Spinal cord (tissue), 10 donors: ENCODE measurements around the gene PFKL. TPM values are rescaled to one million over a fixed set of nuclear protein-coding genes. Genes with fewer than 3 reads are reported as not detected.
A peak's percentile ranks its signal among the peaks of the same experiment; 100 is the strongest.
"Not testable (repeated sequence)": the region's sequence is repeated elsewhere in the genome, so short reads cannot be mapped to it uniquely, and the experiment has no call there.

Experiments
- DNase-seq, 6 donors: peaks; one replicate each; pipeline versions ENCODE4 v3.0.0 to v3.0.0-alpha.2; 2013 to 2015; ENCODE audit warnings: low spot score in 6 of 6, low read depth in 4 of 6
- H3K27ac ChIP-seq: one replicate; pipeline ENCODE4 v1.5.1; 2013; ENCODE audit warnings: low read depth, low read length, control low read depth
- H3K27me3 ChIP-seq: one replicate; pipeline ENCODE4 v1.6.1; 2013; ENCODE audit warnings: low read length; ENCODE audit not compliant: control insufficient read depth, insufficient read depth
- H3K36me3 ChIP-seq: one replicate; pipeline ENCODE4 v1.6.1; 2013; ENCODE audit warnings: low read length; ENCODE audit not compliant: control insufficient read depth, insufficient read depth
- H3K4me1 ChIP-seq: one replicate; pipeline ENCODE4 v1.6.1; 2013; ENCODE audit warnings: low read length; ENCODE audit not compliant: control insufficient read depth, insufficient read depth
- H3K4me3 ChIP-seq: one replicate; pipeline ENCODE4 v1.5.1; 2013; ENCODE audit warnings: low read depth, low read length, control low read depth
- H3K9me3 ChIP-seq: one replicate; pipeline ENCODE4 v1.6.1; 2013; ENCODE audit warnings: low read length; ENCODE audit not compliant: control insufficient read depth, insufficient read depth
- WGBS: methylation state at CpG from one replicate; pipeline ENCODE4 v1.1.5; 2013; ENCODE audit warnings: missing lambda C conversion rate; ENCODE audit not compliant: insufficient coverage; 5-methylcytosine and 5-hydroxymethylcytosine counted together
- polyA plus RNA-seq, 2 donors: library from polyadenylated mRNA; unstranded; fragments of 120-200 nt; gene quantifications; one replicate each; pipeline ENCODE4 v1.2.1, GENCODE V29; 2013; ENCODE audit not compliant: insufficient read length in 2 of 2
- total RNA-seq, 2 donors: library from RNA; depleted of rRNA in 1 of 2; stranded (reverse); fragments of 120-200 nt in 1 of 2; fragments of >200 nt in 1 of 2; gene quantifications; one replicate each; pipeline versions ENCODE4 v1.2.3 to v1.2.4, GENCODE V29; 2013 to 2014
- donor health status: healthy.

PFKL gene
- total and polyA plus RNA-seq, 4 donors, result 107 to 172 (median 151) TPM

GRCh38 chr21:44300262-44300959 is 558 bp downstream of the PFKL start:
- Histone ChIP-seq H3K27ac (peak overlapping the region; percentile 6), H3K36me3 (peaks cover 30% of the 10 kb centered on the region), H3K9me3 (no peaks in the 10 kb centered on the region), H3K4me3 (peak overlapping the region; percentile 52), H3K4me1 (peaks cover 68% of the 10 kb centered on the region), H3K27me3 (no peaks in the 10 kb centered on the region)
- DNase-seq, result peak in 3 of 6 donors; percentile 20 to 73 (median 31)
- WGBS, result under 1% methylated on average over 62 of the region's 67 CpGs

GRCh38 chr21:44301141-44301540 is 1.3 kb downstream of the PFKL start:
- H3K4me1 ChIP-seq, result peaks cover 68% of the 10 kb centered on the region

GRCh38 chr21:44301961-44302406 is 2.1 kb downstream of the PFKL start:
- Histone ChIP-seq H3K27ac (no peak overlapping the region), H3K4me3 (no peak overlapping the region), H3K36me3 (peaks cover 46% of the 10 kb centered on the region), H3K9me3 (no peaks in the 10 kb centered on the region), H3K4me1 (peaks cover 75% of the 10 kb centered on the region), H3K27me3 (no peaks in the 10 kb centered on the region)
- DNase-seq, result peak in 2 of 6 donors; percentile 17 to 37
- WGBS, result 64% methylated on average over 9 of the region's 9 CpGs

More at GRCh38 chr21:44301141-44301540, 1.3 kb downstream of the PFKL start:
- Histone ChIP-seq H3K27ac (no peak overlapping the region), H3K36me3 (peaks cover 37% of the 10 kb centered on the region), H3K27me3 (no peaks in the 10 kb centered on the region), H3K9me3 (no peaks in the 10 kb centered on the region), H3K4me3 (peak overlapping the region; percentile 52)
- 74% methylated on average over 13 of the region's 13 CpGs for WGBS
- no peak for DNase-seq

- peaks cover 76% of the 10 kb centered on the region for H3K4me1 ChIP-seq
- not testable (repeated sequence) for H3K27ac ChIP-seq
These were observed 2.9 kb downstream of the PFKL start for GRCh38 chr21:44302573-44303401.

GRCh38 chr21:44303490-44303981 is 3.7 kb downstream of the PFKL start:
- H3K27me3 ChIP-seq, result no peaks in the 10 kb centered on the region
- no peaks in the 10 kb centered on the region for H3K9me3 ChIP-seq
- peaks cover 76% of the 10 kb centered on the region for H3K4me1 ChIP-seq
- peak in 1 of 6 donors; percentile 7 for DNase-seq
- WGBS, result 41% methylated on average over 6 of the region's 12 CpGs
- peaks cover 56% of the 10 kb centered on the region for H3K36me3 ChIP-seq
- no peak overlapping the region for H3K4me3 ChIP-seq
- H3K27ac ChIP-seq, result peak overlapping the region; percentile 45

More at GRCh38 chr21:44302573-44303401, 2.9 kb downstream of the PFKL start:
- not testable (repeated sequence) for H3K9me3 ChIP-seq, H3K4me3 ChIP-seq, H3K27me3 ChIP-seq
- peaks cover 54% of the 10 kb centered on the region for H3K36me3 ChIP-seq
- DNase-seq, result peak in 1 of 6 donors; percentile 17
- WGBS, result 86% methylated on average over 16 of the region's 23 CpGs

GRCh38 chr21:44304011-44304616 is 4.3 kb downstream of the PFKL start:
- 39% methylated on average over 14 of the region's 16 CpGs for WGBS
- Histone ChIP-seq H3K27ac (peak overlapping the region; percentile 45), H3K36me3 (peaks cover 60% of the 10 kb centered on the region), H3K4me1 (peaks cover 75% of the 10 kb centered on the region), H3K9me3 (no peaks in the 10 kb centered on the region), H3K4me3 (no peak overlapping the region), H3K27me3 (no peaks in the 10 kb centered on the region)
- DNase-seq, result peak in 1 of 6 donors; percentile 49

- peak overlapping the region; percentile 45 for H3K27ac ChIP-seq
- H3K36me3 ChIP-seq, result peaks cover 67% of the 10 kb centered on the region
- no peak overlapping the region for H3K4me3 ChIP-seq
- peak in 2 of 6 donors; percentile 78 to 83 for DNase-seq
- 44% methylated on average over 5 of the region's 8 CpGs for WGBS
- peaks cover 71% of the 10 kb centered on the region for H3K4me1 ChIP-seq
- H3K27me3 ChIP-seq, result no peaks in the 10 kb centered on the region
- no peaks in the 10 kb centered on the region for H3K9me3 ChIP-seq
These were observed 5.0 kb downstream of the PFKL start for GRCh38 chr21:44304877-44305293.

- 72% methylated on average over 7 of the region's 9 CpGs for WGBS
- H3K4me3 ChIP-seq, result no peak overlapping the region
- peaks cover 68% of the 10 kb centered on the region for H3K4me1 ChIP-seq
- H3K27me3 ChIP-seq, result no peaks in the 10 kb centered on the region
- H3K27ac ChIP-seq, result peak overlapping the region; percentile 63
- peaks cover 76% of the 10 kb centered on the region for H3K36me3 ChIP-seq
- H3K9me3 ChIP-seq, result no peaks in the 10 kb centered on the region
- no peak for DNase-seq
These were observed 5.8 kb downstream of the PFKL start for GRCh38 chr21:44305691-44306090.

- DNase-seq, result no peak
- peak overlapping the region; percentile 63 for H3K27ac ChIP-seq
- peaks cover 54% of the 10 kb centered on the region for H3K4me1 ChIP-seq
These were observed 7.3 kb downstream of the PFKL start for GRCh38 chr21:44306936-44307704.

More at GRCh38 chr21:44306936-44307704, 7.3 kb downstream of the PFKL start:
- Histone ChIP-seq H3K27me3 (no peaks in the 10 kb centered on the region), H3K4me3 (no peak overlapping the region), H3K9me3 (no peaks in the 10 kb centered on the region), H3K36me3 (peaks cover 77% of the 10 kb centered on the region)
- WGBS, result 84% methylated on average over 12 of the region's 21 CpGs
